Testis (tissue), 2 donors: ENCODE measurements around the gene ABI3BP.

Experiments
- CTCF ChIP-seq, 3 experiments: fragments of 450-650 bp in 2 of 3; fragments of 200-600 bp in 1 of 3; sonication (generic) in 1 of 3; IDR thresholded peaks; one replicate each; pipeline ENCODE4 v1.5.1; 2016 to 2019; ENCODE audit warnings: antibody characterized with exemption in 3 of 3, mild to moderate bottlenecking in 2 of 3, moderate library complexity in 1 of 3
- POLR2A ChIP-seq: fragments of 450-650 bp; IDR thresholded peaks from one replicate; pipeline ENCODE4 v1.6.1; 2017; ENCODE audit warnings: antibody characterized with exemption, mild to moderate bottlenecking, moderate library complexity

- TF ChIP-seq POLR2A (no peak), CTCF (IDR thresholded peaks at IDR 0.05) (no peak)
Observed at GRCh38 chr3:100702980-100703345, 290.3 kb downstream of the ABI3BP start.
